ENCODE measurements around the gene PCMTD2.

The PCMTD2 gene

GRCh38 chr20:64255361-64256281, at the start of gene PCMTD2:
Gene PCMTD2, plus strand, starts transcription at chr20:64255748. Its CDS starts 4,218 bp downstream, at chr20:64259966.
- DNase-seq (ENCODE audit: low read depth): peak; percentile 79

GRCh38 chr20:64206614-64207013, 48.9 kb upstream of the PCMTD2 start:
- no peak for DNase-seq (ENCODE audit: low read depth)

DNA sequence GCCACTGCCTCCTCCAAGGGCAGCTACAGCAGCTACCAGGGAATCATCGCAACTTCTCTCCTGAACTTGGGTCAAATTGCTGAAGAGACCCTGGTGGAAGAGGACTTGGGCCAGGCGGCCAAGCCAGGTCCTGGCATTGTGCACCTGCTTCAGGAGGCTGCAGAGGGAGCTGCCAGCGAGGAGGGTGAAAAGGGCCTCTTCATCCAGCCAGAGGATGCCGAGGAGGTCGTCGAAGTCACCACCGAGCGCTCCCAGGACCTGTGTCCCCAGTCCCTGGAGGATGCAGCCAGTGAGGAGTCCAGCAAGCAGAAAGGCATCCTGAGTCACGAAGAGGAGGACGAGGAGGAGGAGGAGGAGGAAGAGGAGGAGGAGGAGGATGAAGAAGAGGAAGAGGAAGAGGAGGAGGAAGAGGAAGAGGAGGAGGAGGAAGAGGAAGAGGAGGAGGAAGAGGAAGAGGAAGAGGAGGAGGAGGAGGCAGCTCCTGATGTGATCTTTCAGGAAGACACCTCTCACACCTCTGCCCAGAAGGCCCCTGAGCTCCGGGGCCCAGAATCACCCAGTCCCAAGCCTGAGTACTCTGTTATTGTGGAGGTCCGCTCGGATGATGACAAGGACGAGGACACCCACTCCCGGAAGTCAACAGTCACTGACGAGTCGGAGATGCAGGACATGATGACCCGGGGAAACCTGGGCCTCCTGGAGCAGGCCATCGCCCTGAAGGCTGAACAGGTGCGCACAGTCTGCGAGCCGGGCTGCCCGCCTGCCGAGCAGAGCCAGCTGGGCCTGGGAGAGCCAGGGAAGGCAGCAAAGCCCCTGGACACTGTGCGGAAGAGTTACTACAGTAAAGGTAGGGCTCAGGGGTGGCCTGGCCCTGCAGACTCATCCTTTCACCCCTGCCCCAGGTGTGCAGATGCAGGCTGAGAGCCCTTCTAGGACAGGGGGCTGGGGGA, 47.6 kb upstream of the PCMTD2 start:
- DNase-seq (ENCODE audit: low read depth): no peak

- DNase-seq (ENCODE audit: low read depth): no peak
Observed at GRCh38 chr20:64209148-64209547, 46.4 kb upstream of the PCMTD2 start.

DNA sequence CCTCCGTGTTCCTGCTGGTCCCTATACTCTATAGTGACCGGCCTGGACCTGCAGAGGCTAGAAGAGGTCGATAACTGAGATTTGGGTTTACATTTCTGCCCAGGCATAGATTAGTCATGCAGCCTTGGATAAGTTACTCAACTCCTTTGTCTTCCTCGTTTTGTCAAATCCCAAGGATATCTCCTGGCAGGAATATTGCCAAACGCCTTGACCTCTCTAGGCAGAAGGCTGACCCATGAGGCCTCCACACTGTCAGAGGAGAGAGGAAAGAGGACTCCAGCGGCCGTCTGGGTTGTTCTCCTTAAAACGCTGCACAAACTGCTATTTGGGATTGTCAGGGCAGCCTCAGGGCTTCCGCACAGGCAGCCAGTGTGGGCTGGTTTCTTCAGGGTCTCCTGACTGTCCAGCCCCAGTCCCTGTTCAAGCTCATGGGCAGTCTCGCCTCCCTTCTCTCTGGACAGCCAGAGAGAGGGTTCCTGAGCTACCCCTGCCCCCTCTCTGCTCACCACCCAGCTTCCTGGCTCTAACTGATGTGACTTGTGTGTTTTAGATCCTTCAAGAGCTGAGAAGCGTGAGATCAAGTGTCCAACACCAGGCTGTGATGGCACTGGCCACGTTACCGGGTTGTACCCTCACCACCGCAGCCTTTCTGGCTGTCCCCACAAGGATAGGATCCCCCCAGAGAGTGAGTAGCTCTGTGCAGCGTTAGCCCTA, 44.7 kb upstream of the PCMTD2 start:
- DNase-seq (ENCODE audit: low read depth): no peak

- DNase-seq (ENCODE audit: low read depth): no peak
Observed at GRCh38 chr20:64211874-64212658, 43.5 kb upstream of the PCMTD2 start.

GRCh38 chr20:64212755-64213154, 42.8 kb upstream of the PCMTD2 start:
- DNase-seq (ENCODE audit: low read depth): no peak

GRCh38 chr20:64214113-64214512, 41.4 kb upstream of the PCMTD2 start:
- DNase-seq (ENCODE audit: low read depth): no peak

GRCh38 chr20:64214952-64215351, 40.6 kb upstream of the PCMTD2 start:
- DNase-seq (ENCODE audit: low read depth): no peak

DNA sequence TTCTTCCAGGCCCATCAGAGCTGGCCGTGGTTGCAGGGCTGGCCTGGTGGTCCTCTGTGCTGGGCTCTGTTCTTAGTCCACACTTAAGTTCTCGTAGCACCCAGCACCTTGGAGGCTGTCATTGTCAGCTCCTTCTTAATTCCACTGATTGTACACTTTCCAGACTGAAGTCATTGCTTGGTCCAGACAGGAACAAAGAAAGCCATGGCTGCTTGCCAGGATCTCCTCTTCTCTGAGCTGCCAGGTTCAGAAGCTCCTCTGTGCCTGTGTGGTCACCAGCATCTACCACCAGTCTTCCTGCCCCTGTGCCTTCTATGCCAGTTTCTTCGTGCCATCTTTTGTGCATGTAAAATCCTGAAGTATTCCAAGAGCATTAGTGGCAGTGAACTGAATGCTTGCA, 39.5 kb upstream of the PCMTD2 start:
- DNase-seq (ENCODE audit: low read depth): no peak

GRCh38 chr20:64216910-64217309, 38.6 kb upstream of the PCMTD2 start:
- DNase-seq (ENCODE audit: low read depth): no peak

- DNase-seq (ENCODE audit: low read depth): no peak
Observed at GRCh38 chr20:64217539-64218221, 37.9 kb upstream of the PCMTD2 start.

GRCh38 chr20:64219202-64219601, 36.3 kb upstream of the PCMTD2 start:
- DNase-seq (ENCODE audit: low read depth): no peak

DNA sequence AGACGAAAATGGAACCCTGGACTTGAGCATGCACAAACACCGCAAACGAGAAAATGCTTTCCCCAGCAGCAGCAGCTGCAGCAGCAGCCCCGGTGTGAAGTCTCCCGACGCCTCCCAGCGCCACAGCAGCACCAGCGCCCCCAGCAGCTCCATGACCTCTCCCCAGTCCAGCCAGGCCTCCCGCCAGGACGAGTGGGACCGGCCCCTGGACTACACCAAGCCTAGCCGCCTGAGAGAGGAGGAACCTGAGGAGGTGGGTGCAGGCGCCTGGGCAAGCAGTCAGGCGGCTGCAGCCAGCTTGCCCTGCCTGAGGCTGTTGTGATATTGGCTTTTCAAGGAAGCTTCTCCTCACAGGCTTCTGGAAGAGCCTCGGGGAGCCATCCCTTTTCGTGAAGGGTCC, 35.8 kb upstream of the PCMTD2 start:
- DNase-seq (ENCODE audit: low read depth): no peak

DNA sequence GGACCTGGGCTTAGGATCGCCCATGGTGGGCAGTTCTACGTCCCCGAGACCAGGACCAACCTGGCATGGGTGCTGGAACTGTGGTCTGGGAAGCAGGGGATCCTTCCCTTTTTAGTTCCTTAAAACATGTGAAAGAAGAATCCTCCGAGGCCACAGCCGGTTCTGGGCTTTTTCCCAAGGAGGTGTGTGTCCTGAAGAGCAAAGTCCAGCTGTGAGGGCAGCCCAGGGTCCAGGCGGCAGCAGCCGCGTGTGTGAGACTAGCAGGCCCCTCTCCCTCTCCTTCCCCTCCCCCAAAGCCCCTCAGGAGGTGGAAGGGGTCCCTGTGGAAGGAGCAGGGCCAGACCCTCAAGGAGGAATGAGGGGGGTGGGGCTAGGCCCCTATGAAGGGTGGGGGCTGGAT, 35.1 kb upstream of the PCMTD2 start:
- DNase-seq (ENCODE audit: low read depth): no peak

- DNase-seq (ENCODE audit: low read depth): no peak
Observed at GRCh38 chr20:64220891-64221527, 34.5 kb upstream of the PCMTD2 start.

- no peak for DNase-seq (ENCODE audit: low read depth)
Observed at GRCh38 chr20:64222291-64222735, 33.2 kb upstream of the PCMTD2 start.

DNA sequence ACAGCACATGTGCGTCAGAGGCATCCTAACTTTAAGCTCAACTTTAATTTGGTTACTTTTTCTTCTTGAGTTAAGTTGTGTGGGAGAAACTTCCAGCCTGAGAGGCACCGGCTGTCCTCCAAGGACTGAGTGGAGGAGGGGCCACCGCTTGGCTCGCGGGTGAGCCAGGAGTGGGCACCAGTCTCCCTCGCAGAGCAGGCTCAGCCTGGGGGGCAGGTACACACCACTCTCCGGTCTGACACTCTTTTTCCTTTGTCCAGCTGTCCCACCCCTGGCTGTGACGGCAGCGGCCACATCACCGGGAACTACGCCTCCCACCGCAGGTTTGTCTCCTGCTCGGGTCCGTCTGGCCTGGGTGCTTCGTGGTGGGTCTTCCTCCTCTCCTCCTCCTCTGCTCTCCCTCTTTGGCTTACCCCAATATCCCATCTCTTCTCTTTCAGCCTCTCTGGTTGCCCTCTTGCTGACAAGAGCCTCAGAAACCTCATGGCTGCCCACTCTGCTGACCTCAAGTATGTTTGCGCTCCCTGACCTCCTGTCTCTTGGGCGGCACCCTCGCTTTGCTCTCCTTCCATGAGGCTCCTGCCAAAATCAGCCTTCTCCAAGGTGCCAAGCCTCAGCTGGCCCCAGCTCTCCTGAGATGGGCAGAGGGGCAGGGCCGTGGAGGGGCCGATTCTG, 32.6 kb upstream of the PCMTD2 start:
- DNase-seq (ENCODE audit: low read depth): no peak

DNA sequence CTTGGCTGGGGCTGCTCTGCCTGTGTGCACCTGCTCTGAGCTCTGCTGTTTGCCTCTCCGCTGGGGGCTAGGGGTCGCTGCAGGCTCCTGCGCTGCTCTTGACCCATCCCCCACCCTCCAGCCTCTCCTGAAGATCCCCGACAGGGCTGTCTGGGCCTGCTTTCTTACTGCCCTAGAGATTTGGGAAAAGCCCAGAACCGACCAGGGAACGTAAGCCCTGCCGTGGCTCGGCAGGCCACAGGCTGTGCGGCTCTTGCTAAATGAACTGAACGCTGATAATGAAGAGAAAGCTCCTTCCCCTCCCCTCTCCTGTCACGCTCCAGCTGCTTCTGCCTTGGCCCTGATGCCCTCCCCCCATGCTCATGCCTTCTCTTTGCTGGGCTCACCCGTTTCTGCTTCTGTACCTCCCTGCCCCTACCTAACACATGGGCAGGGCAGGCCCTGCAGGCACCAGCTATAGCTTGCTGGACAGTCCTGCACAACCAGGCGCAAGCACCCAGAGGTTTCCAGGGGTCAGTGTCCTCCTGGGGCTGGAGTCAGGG, 32.0 kb upstream of the PCMTD2 start:
- no peak for DNase-seq (ENCODE audit: low read depth)
